ENCODE data around the gene C3orf38. TPM values are rescaled to one million over a fixed set of nuclear protein-coding genes. Genes with fewer than 3 reads are reported as not detected.

The C3orf38 gene
- total and polyA plus RNA-seq, 5 experiments from 2014 or later: 16.9 to 46.6 (median 19.4) TPM

DNA sequence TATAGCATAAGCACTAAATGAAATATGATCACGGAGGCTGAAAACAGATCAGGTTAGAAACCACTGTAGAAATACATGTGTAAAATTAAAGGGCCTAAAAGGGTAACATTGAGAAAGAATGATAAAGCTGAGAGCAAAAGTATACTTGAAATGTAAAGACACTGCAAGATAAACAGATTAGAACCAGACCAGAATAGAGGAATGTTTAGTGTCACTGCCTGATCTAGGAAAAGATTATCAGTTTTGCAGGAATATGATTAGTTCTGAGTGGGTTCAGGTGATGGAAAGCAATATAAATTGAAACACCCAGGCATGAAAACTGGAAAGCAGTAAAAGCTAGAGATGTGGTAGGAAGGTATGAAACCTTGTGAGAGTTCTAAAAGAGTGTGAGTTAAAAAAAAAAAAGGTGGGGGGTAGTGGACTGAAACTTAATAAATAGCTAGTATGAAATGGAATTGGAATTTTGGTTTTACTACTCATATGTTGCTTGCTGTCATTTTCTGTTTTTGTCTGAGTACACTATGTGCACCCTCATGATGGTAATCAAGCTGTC, 16.0 kb upstream of the C3orf38 start:
- H3K27me3 Mint-ChIP-seq: no peaks in the 10 kb centered on the region
- no peaks in the 10 kb centered on the region for H3K4me1 Mint-ChIP-seq
- H3K9me3 Mint-ChIP-seq: no peaks in the 10 kb centered on the region
- peaks cover 0 to 66% (median 7%) of the 10 kb centered on the region in 3 donors for H3K36me3 Mint-ChIP-seq
- POLR2A ChIA-PET: no interaction called here
- peak overlapping the region in 1 of 10 donors; percentile 47 for H3K27ac Mint-ChIP-seq
- no peak for DNase-seq
- ATAC-seq: no peak
- H3K4me3 Mint-ChIP-seq: no peak overlapping the region

DNA sequence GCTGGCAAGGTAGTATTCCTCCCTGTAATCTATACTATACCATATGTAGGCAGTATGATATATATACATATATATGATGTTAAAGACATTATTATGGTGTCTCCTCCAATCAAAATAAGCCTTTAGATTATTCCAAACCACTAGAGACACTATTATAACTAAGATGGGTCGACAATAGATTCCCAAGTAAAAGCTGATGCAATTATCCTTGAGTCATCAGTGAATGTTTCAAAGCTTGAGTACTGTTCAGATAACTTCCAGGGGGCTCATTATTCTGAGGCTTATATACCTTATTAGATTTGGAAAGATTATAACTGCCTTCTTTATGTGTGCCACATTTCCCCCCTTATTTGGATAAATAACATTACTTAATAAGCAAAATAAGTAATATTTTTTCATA, 11.9 kb upstream of the C3orf38 start:
- ATAC-seq (no peak), DNase-seq (no peak)
- no peak overlapping the region for H3K4me3 Mint-ChIP-seq
- peaks cover 0 to 2% (median 0%) of the 10 kb centered on the region in 4 donors for H3K4me1 Mint-ChIP-seq
- POLR2A ChIA-PET: no interaction called here
- H3K36me3 Mint-ChIP-seq: peaks cover 0 to 66% (median 10%) of the 10 kb centered on the region in 3 donors
- no peaks in the 10 kb centered on the region for H3K9me3 Mint-ChIP-seq
- no peak overlapping the region for H3K27ac Mint-ChIP-seq
- H3K27me3 Mint-ChIP-seq: no peaks in the 10 kb centered on the region

DNA sequence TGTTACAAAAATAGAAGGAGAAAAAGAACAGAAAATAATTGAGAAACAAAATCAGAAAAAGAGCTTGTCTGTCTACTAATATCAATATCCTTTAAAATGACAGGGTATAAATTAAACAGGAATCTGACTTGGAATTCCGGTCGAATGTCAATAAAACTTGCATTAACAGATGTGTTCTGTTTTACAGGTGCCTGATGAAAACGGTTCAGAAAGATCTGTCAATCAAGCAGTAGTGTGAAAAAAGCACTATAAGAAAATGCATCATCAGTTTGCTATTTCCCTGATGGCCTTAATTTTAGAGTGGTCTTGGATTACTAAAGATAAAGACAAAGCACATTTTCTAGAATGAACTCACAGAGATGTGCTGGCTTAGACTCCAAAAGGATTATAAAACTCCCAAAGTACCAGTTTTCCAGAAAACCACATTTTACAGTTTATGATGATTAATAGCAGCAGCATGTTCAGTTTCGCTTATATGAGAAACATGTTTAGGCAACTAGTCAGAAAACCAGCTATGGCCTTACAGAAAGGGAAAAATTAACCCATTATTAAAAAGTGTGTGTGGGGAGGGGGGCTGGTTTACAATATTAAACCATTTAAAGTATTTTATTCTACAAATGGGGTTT, 8.2 kb upstream of the C3orf38 start:
- no peak for ATAC-seq

GRCh38 chr3:88142094-88142624, 7.6 kb upstream of the C3orf38 start:
- peaks cover 0 to 36% (median 8%) of the 10 kb centered on the region in 3 donors for H3K36me3 Mint-ChIP-seq
- DNase-seq (no peak), ATAC-seq (no peak)
- H3K27ac Mint-ChIP-seq: peak overlapping the region in 1 of 10 donors; percentile 10
- peaks cover 0 to 6% (median under 1%) of the 10 kb centered on the region in 4 donors for H3K4me1 Mint-ChIP-seq
- H3K9me3 Mint-ChIP-seq: no peaks in the 10 kb centered on the region
- POLR2A ChIA-PET: no interaction called here
- no peaks in the 10 kb centered on the region for H3K27me3 Mint-ChIP-seq
- H3K4me3 Mint-ChIP-seq: no peak overlapping the region

More for the DNA sequence above, 8.2 kb upstream of the C3orf38 start:
- no peak for DNase-seq
- H3K4me3 Mint-ChIP-seq: no peak overlapping the region
- POLR2A ChIA-PET: no interaction called here
- peaks cover 0 to 2% (median 0%) of the 10 kb centered on the region in 4 donors for H3K4me1 Mint-ChIP-seq
- H3K27me3 Mint-ChIP-seq: no peaks in the 10 kb centered on the region
- peaks cover 0 to 42% (median 8%) of the 10 kb centered on the region in 3 donors for H3K36me3 Mint-ChIP-seq
- H3K27ac Mint-ChIP-seq: peak overlapping the region in 1 of 10 donors; percentile 64
- no peaks in the 10 kb centered on the region for H3K9me3 Mint-ChIP-seq

- no peak for DNase-seq
- Mint-ChIP-seq H3K9me3 (no peaks in the 10 kb centered on the region), H3K27me3 (no peaks in the 10 kb centered on the region), H3K4me3 (peak overlapping the region in 5 of 10 donors; percentile 10 to 64 (median 50)), H3K4me1 (peaks cover 17 to 32% (median 23%) of the 10 kb centered on the region in 4 donors), H3K36me3 (peaks cover 0 to 2% (median 0%) of the 10 kb centered on the region in 3 donors), H3K27ac (peak overlapping the region in 1 of 10 donors; percentile 48)
- POLR2A ChIA-PET: interaction anchor here (4.6 kb wide), 1 partner anchor 88 kb away, joined by 68 read pairs; the partner anchor contains the start of genes CGGBP1 and ZNF654
- ATAC-seq: no peak
Observed at GRCh38 chr3:88147261-88147660, 2.5 kb upstream of the C3orf38 start.

- H3K9me3 Mint-ChIP-seq: no peaks in the 10 kb centered on the region
- H3K27ac Mint-ChIP-seq: peak overlapping the region; percentile 88 to 97 (median 95)
- DNase-seq (no peak), ATAC-seq (no peak)
- POLR2A ChIA-PET: interaction anchor here (0.8 to 4.6 kb wide), 5 partner anchors 12 to 921 kb away, joined by 4 to 68 read pairs (median 11); partner anchors contain the start of genes CGGBP1, CHMP2B and ZNF654
- H3K4me3 Mint-ChIP-seq: peak overlapping the region; percentile 92 to 100 (median 96)
- H3K36me3 Mint-ChIP-seq: peaks cover 0 to 6% (median 0%) of the 10 kb centered on the region in 3 donors
- no peaks in the 10 kb centered on the region for H3K27me3 Mint-ChIP-seq
- peaks cover 22 to 45% (median 35%) of the 10 kb centered on the region in 4 donors for H3K4me1 Mint-ChIP-seq
Observed at GRCh38 chr3:88148651-88149050, 1.1 kb upstream of the C3orf38 start.

DNA sequence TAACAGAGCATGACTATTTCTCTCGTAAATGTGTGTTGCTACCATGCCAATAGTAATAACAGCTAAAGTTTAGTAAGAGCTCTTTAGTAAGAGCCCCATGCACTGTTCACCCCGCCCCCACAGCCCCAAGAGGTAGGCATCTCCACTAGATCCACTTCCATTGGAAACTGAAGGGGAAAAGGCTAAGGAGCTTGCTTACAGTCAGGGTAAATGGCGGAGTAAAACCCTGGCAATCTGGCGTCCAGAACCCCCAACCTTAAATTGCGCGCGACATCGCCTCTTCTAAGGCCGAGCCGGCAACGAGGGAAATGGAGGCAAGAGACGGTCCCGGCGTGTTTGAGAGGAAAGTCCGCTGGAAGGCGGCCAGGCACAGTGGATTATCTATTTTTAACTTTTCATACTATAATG, 654 bp upstream of the C3orf38 start:
- DNase-seq (peak in 3 of 10 donors; percentile 2 to 8 (median 2)), ATAC-seq (peak; percentile 4 to 11)
- Mint-ChIP-seq H3K27ac (peak overlapping the region; percentile 88 to 97 (median 95)), H3K27me3 (no peaks in the 10 kb centered on the region), H3K4me3 (peak overlapping the region; percentile 92 to 100 (median 96)), H3K9me3 (no peaks in the 10 kb centered on the region), H3K4me1 (peaks cover 22 to 45% (median 35%) of the 10 kb centered on the region in 4 donors), H3K36me3 (peaks cover 0 to 9% (median 0%) of the 10 kb centered on the region in 3 donors)
- POLR2A ChIA-PET: interaction anchor here (0.6 to 4.6 kb wide), 12 partner anchors 10 to 922 kb away, joined by 3 to 68 read pairs (median 4); partner anchors contain the start of genes CGGBP1, CHMP2B and ZNF654

DNA sequence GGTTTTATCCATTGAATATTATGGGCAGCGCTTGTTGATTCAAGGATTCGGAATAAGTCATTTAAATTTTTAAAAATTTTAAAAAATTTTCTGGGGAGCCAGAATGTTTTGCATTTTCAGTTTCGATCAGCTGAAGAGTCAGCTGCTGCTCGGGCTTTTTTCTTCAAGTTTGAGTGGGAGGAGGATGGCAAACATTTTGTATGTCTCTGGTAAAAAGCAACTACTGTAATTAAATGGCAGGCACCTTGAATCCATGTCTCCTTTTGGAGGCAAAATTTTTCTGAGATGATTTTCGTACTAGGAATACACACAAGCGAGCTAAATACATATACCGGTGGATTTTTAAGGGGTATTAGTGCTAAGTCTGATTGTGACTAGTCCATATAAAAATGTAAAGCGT, 612 bp downstream of the C3orf38 start:
- H3K27ac Mint-ChIP-seq: peak overlapping the region; percentile 97 to 100 (median 99)
- POLR2A ChIA-PET: interaction anchor here (1.2 to 4.6 kb wide), 9 partner anchors 8 to 923 kb away, joined by 3 to 68 read pairs (median 5); partner anchors contain the start of genes CGGBP1, CHMP2B and ZNF654
- peaks cover 22 to 49% (median 39%) of the 10 kb centered on the region in 4 donors for H3K4me1 Mint-ChIP-seq
- DNase-seq (peak in 6 of 10 donors; percentile 3 to 61 (median 32)), ATAC-seq (peak in 1 of 2 donors; percentile 8)
- H3K9me3 Mint-ChIP-seq: no peaks in the 10 kb centered on the region
- peak overlapping the region; percentile 93 to 100 (median 98) for H3K4me3 Mint-ChIP-seq
- no peaks in the 10 kb centered on the region for H3K27me3 Mint-ChIP-seq
- H3K36me3 Mint-ChIP-seq: peaks cover 0 to 20% (median 2%) of the 10 kb centered on the region in 3 donors

DNA sequence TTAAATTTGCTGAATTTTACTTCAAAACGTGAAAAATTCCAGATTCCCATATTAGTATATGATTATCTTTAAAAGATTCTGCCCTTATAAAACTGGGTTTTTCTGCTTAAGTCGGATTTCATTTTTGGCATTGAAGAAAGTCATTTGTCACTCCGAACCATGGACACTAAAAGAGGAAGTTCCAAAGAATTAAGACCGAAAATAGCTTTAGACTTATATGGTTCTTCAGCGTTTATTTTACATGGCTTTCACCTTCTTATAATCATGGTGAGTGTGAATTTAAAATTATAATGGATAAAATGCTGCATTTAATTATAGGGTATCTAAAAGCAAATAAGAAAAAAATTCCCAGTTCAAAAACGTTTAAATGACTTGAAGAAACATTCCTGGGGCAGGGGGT, 1.0 kb downstream of the C3orf38 start:
- Mint-ChIP-seq H3K9me3 (no peaks in the 10 kb centered on the region), H3K36me3 (peaks cover 0 to 24% (median 5%) of the 10 kb centered on the region in 3 donors), H3K27me3 (no peaks in the 10 kb centered on the region), H3K4me1 (peaks cover 22 to 52% (median 41%) of the 10 kb centered on the region in 4 donors), H3K4me3 (peak overlapping the region; percentile 93 to 100 (median 98)), H3K27ac (peak overlapping the region; percentile 80 to 100 (median 99))
- POLR2A ChIA-PET: interaction anchor here (1.6 to 4.6 kb wide), 4 partner anchors 92 to 923 kb away, joined by 5 to 68 read pairs (median 13); partner anchors contain the start of genes CGGBP1, CHMP2B and ZNF654
- no peak for ATAC-seq
- DNase-seq: no peak

DNA sequence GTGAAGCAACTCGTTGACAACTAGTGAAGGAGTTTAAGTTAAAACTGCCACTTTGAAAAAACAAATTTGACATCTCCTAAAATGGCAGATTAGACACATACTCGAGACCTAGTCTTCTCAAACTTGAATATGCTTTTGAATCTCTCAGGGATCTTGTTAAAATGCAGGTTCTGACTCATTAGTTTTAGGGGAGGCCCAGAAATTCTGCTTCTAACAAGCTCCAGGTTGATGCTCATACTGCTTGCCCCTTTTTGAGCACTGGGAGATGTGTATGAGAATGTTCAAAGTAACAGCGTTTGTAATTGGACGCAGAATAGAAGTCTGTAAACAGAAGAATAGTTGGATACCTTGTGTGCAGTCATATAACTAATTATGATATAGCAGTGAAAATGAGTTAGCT, 1.6 kb downstream of the C3orf38 start:
- Mint-ChIP-seq H3K27me3 (no peaks in the 10 kb centered on the region), H3K27ac (peak overlapping the region in 9 of 10 donors; percentile 13 to 100 (median 51)), H3K36me3 (peaks cover 0 to 30% (median 10%) of the 10 kb centered on the region in 3 donors), H3K4me1 (peaks cover 24 to 58% (median 46%) of the 10 kb centered on the region in 4 donors), H3K9me3 (no peaks in the 10 kb centered on the region), H3K4me3 (peak overlapping the region; percentile 29 to 98 (median 94))
- ATAC-seq (no peak), DNase-seq (peak in 2 of 10 donors; percentile 1 to 8)
- POLR2A ChIA-PET: interaction anchor here (3.4 to 4.6 kb wide), 2 partner anchors 92 to 120 kb away, joined by 15 to 68 read pairs; partner anchors contain the start of genes CGGBP1 and ZNF654

DNA sequence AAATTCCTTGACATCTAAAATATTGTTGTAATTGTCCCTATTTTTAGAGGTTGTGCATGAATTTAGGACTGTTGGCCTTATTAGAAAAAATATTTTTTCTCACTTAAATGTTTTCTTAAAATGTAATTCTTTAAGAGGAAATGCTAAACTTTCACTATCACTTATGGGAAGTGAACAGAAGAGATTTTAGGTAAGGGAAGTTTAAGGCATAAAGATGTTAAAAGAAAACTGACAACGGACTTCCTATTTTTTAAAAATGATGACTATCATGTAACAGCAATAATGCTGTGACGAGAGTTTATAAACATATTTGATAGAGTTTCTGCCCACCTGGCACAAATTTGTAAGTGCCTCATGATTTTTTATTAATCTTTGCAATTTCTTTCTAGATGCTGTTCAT, 3.1 kb downstream of the C3orf38 start:
- peaks cover 21 to 65% (median 51%) of the 10 kb centered on the region in 4 donors for H3K4me1 Mint-ChIP-seq
- ATAC-seq: no peak
- peaks cover 0 to 42% (median 21%) of the 10 kb centered on the region in 3 donors for H3K36me3 Mint-ChIP-seq
- H3K27ac Mint-ChIP-seq: peak overlapping the region in 6 of 10 donors; percentile 4 to 97 (median 50)
- no peaks in the 10 kb centered on the region for H3K27me3 Mint-ChIP-seq
- DNase-seq: no peak
- H3K9me3 Mint-ChIP-seq: no peaks in the 10 kb centered on the region
- POLR2A ChIA-PET: no interaction called here
- peak overlapping the region in 5 of 10 donors; percentile 38 to 98 (median 47) for H3K4me3 Mint-ChIP-seq

GRCh38 chr3:88166419-88166971, 16.7 kb downstream of the C3orf38 start:
- peaks cover 4 to 44% (median 23%) of the 10 kb centered on the region in 3 donors for H3K36me3 Mint-ChIP-seq
- H3K9me3 Mint-ChIP-seq: no peaks in the 10 kb centered on the region
- no peak overlapping the region for H3K27ac Mint-ChIP-seq
- H3K4me1 Mint-ChIP-seq: peaks cover 6 to 21% (median 11%) of the 10 kb centered on the region in 4 donors
- ATAC-seq (no peak), DNase-seq (no peak)
- POLR2A ChIA-PET: no interaction called here
- H3K27me3 Mint-ChIP-seq: no peaks in the 10 kb centered on the region
- no peak overlapping the region for H3K4me3 Mint-ChIP-seq

Measured in naive thymus-derived CD8-positive, alpha-beta T cell (primary cell).